ENCODE measurements around the gene GRIK4. TPM values are rescaled to one million over a fixed set of nuclear protein-coding genes. Genes with fewer than 3 reads are reported as not detected.

The GRIK4 gene
- total RNA-seq, 1 experiment from 2014 or later, result not detected

- CTCF ChIA-PET, result no interaction called here
- no peak overlapping the region for H3K27ac ChIP-seq
- BruUV-seq (replicated peaks), result no TSS peak
These were observed 228.2 kb downstream of the GRIK4 start for GRCh38 chr11:120739780-120740179.

GRCh38 chr11:120740380-120740779 is 228.8 kb downstream of the GRIK4 start:
- CTCF ChIA-PET, result no interaction called here
- no peak for DNase-seq
- TF ChIP-seq CTCF (conservative IDR thresholded peaks at IDR 0.05) (no peak), EZH2 (IDR thresholded peaks at IDR 0.05; ENCODE audit: low read depth) (no peak)
- no TSS peak for BruUV-seq (replicated peaks)
- H2AFZ ChIP-seq, result no peak overlapping the region
- POLR2A ChIA-PET (ENCODE audit: unreplicated experiment), result no interaction called here
- no peak overlapping the region for H3K4me2 ChIP-seq
- no peaks in the 10 kb centered on the region for H3K79me2 ChIP-seq (ENCODE audit: low read depth)
- H3K4me1 ChIP-seq (replicated peaks; ENCODE audit: insufficient read depth), result no peaks in the 10 kb centered on the region
- H3K27me3 ChIP-seq (ENCODE audit: insufficient read depth, low read depth), result peaks cover 88% of the 10 kb centered on the region
- H4K20me1 ChIP-seq (ENCODE audit: insufficient read depth), result no peaks in the 10 kb centered on the region
- intact Hi-C loops (cut with micrococcal nuclease; ENCODE audit: unreplicated experiment), result no loop called here
- no peak overlapping the region for H3K27ac ChIP-seq
- no peaks in the 10 kb centered on the region for H3K9me2 ChIP-seq (ENCODE audit: insufficient read depth)
- H3F3A ChIP-seq (ENCODE audit: insufficient read depth, low read depth), result no peaks in the 10 kb centered on the region
- no peaks in the 10 kb centered on the region for H3K9me3 ChIP-seq (ENCODE audit: insufficient read depth, low read depth)
- H3K4me3 ChIP-seq, result no peak overlapping the region
- H3K36me3 ChIP-seq (ENCODE audit: low read depth), result no peaks in the 10 kb centered on the region

More at GRCh38 chr11:120739780-120740179, 228.2 kb downstream of the GRIK4 start:
- POLR2A ChIA-PET (ENCODE audit: unreplicated experiment), result no interaction called here
- intact Hi-C loops (cut with micrococcal nuclease; ENCODE audit: unreplicated experiment), result no loop called here
- no peak overlapping the region for H3K4me3 ChIP-seq
- TF ChIP-seq EZH2 (IDR thresholded peaks at IDR 0.05; ENCODE audit: low read depth), result no peak
- no peak for TF ChIP-seq CTCF (conservative IDR thresholded peaks at IDR 0.05)
- H3K4me1 ChIP-seq (replicated peaks; ENCODE audit: insufficient read depth), result no peaks in the 10 kb centered on the region
- H3F3A ChIP-seq (ENCODE audit: insufficient read depth, low read depth), result no peaks in the 10 kb centered on the region
- DNase-seq, result no peak
- peaks cover 86% of the 10 kb centered on the region for H3K27me3 ChIP-seq (ENCODE audit: insufficient read depth, low read depth)
- H4K20me1 ChIP-seq (ENCODE audit: insufficient read depth), result no peaks in the 10 kb centered on the region
- H3K9me2 ChIP-seq (ENCODE audit: insufficient read depth), result no peaks in the 10 kb centered on the region
- H2AFZ ChIP-seq, result no peak overlapping the region
- no peaks in the 10 kb centered on the region for H3K36me3 ChIP-seq (ENCODE audit: low read depth)
- no peak overlapping the region for H3K4me2 ChIP-seq
- no peaks in the 10 kb centered on the region for H3K79me2 ChIP-seq (ENCODE audit: low read depth)
- no peaks in the 10 kb centered on the region for H3K9me3 ChIP-seq (ENCODE audit: insufficient read depth, low read depth)

GRCh38 chr11:120744016-120744994 is 232.8 kb downstream of the GRIK4 start:
- H4K20me1 ChIP-seq (ENCODE audit: insufficient read depth), result no peaks in the 10 kb centered on the region
- no peaks in the 10 kb centered on the region for H3K79me2 ChIP-seq (ENCODE audit: low read depth)
- H3K4me3 ChIP-seq, result no peak overlapping the region
- peaks cover 98% of the 10 kb centered on the region for H3K27me3 ChIP-seq (ENCODE audit: insufficient read depth, low read depth)
- no peak overlapping the region for H3K27ac ChIP-seq
- H3K9me3 ChIP-seq (ENCODE audit: insufficient read depth, low read depth), result no peaks in the 10 kb centered on the region
- H3K4me2 ChIP-seq, result no peak overlapping the region
- intact Hi-C loops (cut with micrococcal nuclease; ENCODE audit: unreplicated experiment), result no loop called here
- H3K36me3 ChIP-seq (ENCODE audit: low read depth), result no peaks in the 10 kb centered on the region
- H3F3A ChIP-seq (ENCODE audit: insufficient read depth, low read depth), result no peaks in the 10 kb centered on the region
- no peak for DNase-seq
- ChIA-PET POLR2A (ENCODE audit: unreplicated experiment) (no interaction called here), CTCF (no interaction called here)
- no peak overlapping the region for H2AFZ ChIP-seq
- TF ChIP-seq CTCF (conservative IDR thresholded peaks at IDR 0.05), result peak; percentile 30; the same call in 1 of the 2 replicates
- TF ChIP-seq EZH2 (IDR thresholded peaks at IDR 0.05; ENCODE audit: low read depth), result no peak
- H3K9me2 ChIP-seq (ENCODE audit: insufficient read depth), result no peaks in the 10 kb centered on the region
- H3K4me1 ChIP-seq (replicated peaks; ENCODE audit: insufficient read depth), result no peaks in the 10 kb centered on the region
- no TSS peak for BruUV-seq (replicated peaks)
